Measurements from ENCODE around the gene CD34. TPM values are rescaled to one million over a fixed set of nuclear protein-coding genes. Genes with fewer than 3 reads are reported as not detected.
A peak's percentile ranks its signal among the peaks of the same experiment; 100 is the strongest.

The CD34 gene
- total RNA-seq, 2 experiments from 2014 or later, result not detected

DNA sequence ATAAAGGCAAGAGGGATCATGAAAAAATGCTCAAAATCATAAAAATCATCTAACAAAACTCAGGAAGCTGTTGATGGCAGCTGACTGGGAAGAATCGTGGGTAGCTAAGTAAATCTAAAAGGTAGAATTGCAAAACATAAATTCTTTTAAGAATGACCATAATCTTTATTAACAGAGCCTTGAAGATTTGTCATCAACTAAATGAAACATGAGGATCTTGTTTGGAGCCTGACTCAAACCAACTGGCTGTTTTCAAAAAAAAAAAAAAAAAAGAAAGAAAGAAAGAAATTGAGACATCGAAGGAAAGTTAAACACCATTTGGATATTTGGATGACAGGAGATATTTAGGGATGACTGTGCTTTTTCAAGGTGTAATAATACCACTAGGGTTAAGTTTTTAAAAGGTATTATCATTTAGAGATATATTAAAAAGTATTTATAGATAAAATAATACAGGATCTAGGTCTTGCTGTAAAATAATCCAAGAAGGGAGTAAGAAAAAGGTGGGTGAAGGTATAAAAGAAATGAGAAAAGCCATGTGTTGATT, 48.6 kb downstream of the CD34 start:
- POLR2A ChIA-PET, result interaction anchor here (0.7 to 9.1 kb wide), 5 partner anchors 10 to 65 kb away, joined by 3 to 153 read pairs (median 5); no protein-coding TSS in a partner anchor
- peaks cover 32% of the 10 kb centered on the region for H3K36me3 Mint-ChIP-seq
- no peaks in the 10 kb centered on the region for H3K27me3 Mint-ChIP-seq
- ATAC-seq (ENCODE audit: low read depth) (no peak), DNase-seq (no peak)
- no peaks in the 10 kb centered on the region for H3K9me3 Mint-ChIP-seq
- H3K27ac Mint-ChIP-seq, result peak overlapping the region; percentile 90
- H3K4me3 Mint-ChIP-seq, result peak overlapping the region; percentile 61
- peaks cover 58% of the 10 kb centered on the region for H3K4me1 Mint-ChIP-seq

DNA sequence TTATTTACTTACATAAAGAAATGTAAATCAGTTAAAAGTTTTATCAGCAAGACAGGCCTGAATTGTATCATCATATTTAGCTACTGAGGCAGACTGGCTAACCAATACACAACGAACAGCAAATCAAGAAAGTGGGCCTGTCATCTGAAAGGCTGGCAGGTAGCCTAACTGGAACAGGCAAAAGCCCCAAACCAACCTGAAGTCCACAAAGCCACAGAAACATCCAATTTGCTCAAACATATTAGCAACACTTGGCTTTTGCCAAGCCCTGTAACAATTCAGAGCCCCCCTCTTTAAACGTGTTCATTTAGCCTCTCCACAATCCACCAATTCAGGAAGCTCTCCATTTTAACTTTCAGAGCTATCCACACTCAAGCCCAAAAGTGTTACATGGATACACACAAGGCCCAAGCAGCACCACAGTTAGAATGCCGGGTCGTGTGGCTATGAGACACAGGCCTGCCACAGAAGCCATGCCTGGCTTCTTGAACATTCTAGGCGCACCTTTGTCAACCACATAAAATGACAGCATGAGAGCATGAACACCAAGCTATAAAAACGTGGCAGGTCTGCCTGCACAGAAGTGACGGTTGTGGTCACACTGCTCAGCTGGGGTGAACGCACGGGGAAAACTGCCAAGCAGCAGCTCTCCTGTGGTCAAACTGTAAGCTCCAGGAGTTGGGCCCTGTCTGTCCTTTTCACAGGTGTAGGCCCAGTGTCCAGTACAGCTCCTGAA, 49.3 kb downstream of the CD34 start:
- DNase-seq, result peak; percentile 56
- no peaks in the 10 kb centered on the region for H3K27me3 Mint-ChIP-seq
- peak; percentile 76 for ATAC-seq (ENCODE audit: low read depth)
- H3K36me3 Mint-ChIP-seq, result peaks cover 33% of the 10 kb centered on the region
- H3K4me1 Mint-ChIP-seq, result peaks cover 56% of the 10 kb centered on the region
- peak overlapping the region; percentile 61 for H3K4me3 Mint-ChIP-seq
- POLR2A ChIA-PET, result interaction anchor here (0.7 to 9.1 kb wide), 6 partner anchors 9 to 64 kb away, joined by 3 to 153 read pairs (median 4); no protein-coding TSS in a partner anchor
- peak overlapping the region; percentile 90 for H3K27ac Mint-ChIP-seq
- H3K9me3 Mint-ChIP-seq, result no peaks in the 10 kb centered on the region

DNA sequence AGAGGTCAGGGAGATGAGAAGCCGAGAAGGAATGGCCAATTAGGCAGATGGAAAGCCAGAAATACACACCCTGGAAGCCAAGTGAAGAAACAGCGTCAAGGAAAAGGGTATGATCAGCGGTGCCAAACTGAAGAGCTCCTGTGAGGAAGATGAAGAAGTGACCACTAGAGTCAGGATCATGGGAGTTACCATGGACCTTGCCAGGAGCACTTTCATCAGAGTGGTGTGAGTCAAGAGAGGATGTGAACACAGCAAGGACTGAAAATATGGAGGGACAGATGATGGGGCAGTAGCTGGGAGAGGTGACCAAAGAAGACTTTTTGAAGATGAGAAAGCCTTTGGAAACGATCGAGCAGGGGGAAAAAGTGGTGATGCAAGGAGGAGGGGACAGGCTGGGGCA, 50.4 kb downstream of the CD34 start:
- DNase-seq (no peak), ATAC-seq (ENCODE audit: low read depth) (no peak)
- Mint-ChIP-seq H3K9me3 (no peaks in the 10 kb centered on the region), H3K36me3 (peaks cover 35% of the 10 kb centered on the region), H3K27me3 (no peaks in the 10 kb centered on the region), H3K4me1 (peaks cover 55% of the 10 kb centered on the region), H3K4me3 (no peak overlapping the region), H3K27ac (no peak overlapping the region)
- POLR2A ChIA-PET, result interaction anchor here (1.1 kb wide), 1 partner anchor 22 kb away, joined by 3 read pairs; no protein-coding TSS in a partner anchor

DNA sequence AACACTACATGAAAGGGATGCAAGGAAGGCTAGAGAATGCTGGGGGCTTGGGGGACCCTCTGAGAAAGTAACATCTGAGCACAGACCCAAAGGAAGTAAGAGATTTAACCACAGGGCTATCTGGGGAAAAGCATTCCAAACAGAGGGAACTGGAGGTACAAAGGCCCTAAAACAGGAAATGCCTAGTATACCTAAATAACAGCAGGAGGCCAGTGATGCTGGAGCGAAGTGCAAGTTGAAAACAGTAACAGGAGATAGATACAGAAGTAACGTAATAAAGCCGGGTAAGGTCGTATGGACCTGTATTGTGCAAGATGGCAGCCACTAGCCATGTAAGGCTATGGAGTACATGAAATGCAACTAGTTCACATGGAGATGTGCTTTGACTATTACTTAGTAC, 52.1 kb downstream of the CD34 start:
- no peak for ATAC-seq (ENCODE audit: low read depth)
- POLR2A ChIA-PET, result no interaction called here
- Mint-ChIP-seq H3K27me3 (no peaks in the 10 kb centered on the region), H3K4me3 (no peak overlapping the region), H3K9me3 (no peaks in the 10 kb centered on the region), H3K27ac (no peak overlapping the region), H3K4me1 (peaks cover 49% of the 10 kb centered on the region), H3K36me3 (peaks cover 35% of the 10 kb centered on the region)
- no peak for DNase-seq

DNA sequence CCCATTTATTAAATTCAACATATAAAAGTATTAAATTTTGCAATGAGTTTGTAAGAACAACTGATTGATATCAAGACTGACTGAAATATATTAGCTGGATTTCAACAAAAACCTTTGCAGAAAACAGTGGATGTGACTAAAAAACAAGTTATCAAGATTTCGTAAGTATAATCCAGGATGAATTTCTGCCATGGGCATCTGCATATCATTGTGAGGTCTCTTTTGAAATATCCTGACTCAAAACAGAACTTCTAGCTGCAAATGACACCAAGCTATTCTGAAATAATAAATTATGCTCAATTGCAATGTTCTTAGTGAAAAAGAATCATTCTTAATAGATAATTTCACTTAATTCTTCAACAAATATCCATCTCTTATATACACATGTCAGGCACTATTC, 52.6 kb downstream of the CD34 start:
- POLR2A ChIA-PET, result no interaction called here
- ATAC-seq (ENCODE audit: low read depth) (no peak), DNase-seq (no peak)
- no peaks in the 10 kb centered on the region for H3K9me3 Mint-ChIP-seq
- peaks cover 50% of the 10 kb centered on the region for H3K4me1 Mint-ChIP-seq
- no peak overlapping the region for H3K4me3 Mint-ChIP-seq
- no peak overlapping the region for H3K27ac Mint-ChIP-seq
- no peaks in the 10 kb centered on the region for H3K27me3 Mint-ChIP-seq
- H3K36me3 Mint-ChIP-seq, result peaks cover 33% of the 10 kb centered on the region

DNA sequence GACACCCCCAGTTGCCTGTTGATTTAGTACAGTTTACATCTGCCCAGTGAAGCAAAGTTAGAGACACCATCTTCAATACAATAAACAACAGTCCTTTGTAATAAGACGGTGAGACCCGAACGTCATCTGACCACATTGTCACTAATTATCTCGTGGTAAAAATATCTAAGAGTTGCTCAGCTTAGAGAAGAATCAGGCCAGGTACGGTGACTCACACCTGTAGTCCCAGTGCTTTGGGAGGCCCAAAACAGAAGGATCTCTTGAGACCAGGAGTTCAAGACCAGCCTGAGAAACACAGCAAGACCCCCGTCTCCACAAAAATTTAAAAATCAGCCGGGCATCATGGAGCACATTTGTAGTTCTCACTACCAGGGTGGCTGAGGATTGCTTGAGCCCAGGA, 53.5 kb downstream of the CD34 start:
- POLR2A ChIA-PET, result no interaction called here
- ATAC-seq (ENCODE audit: low read depth) (no peak), DNase-seq (no peak)
- no peaks in the 10 kb centered on the region for H3K9me3 Mint-ChIP-seq
- H3K4me3 Mint-ChIP-seq, result no peak overlapping the region
- no peak overlapping the region for H3K27ac Mint-ChIP-seq
- H3K36me3 Mint-ChIP-seq, result peaks cover 32% of the 10 kb centered on the region
- peaks cover 51% of the 10 kb centered on the region for H3K4me1 Mint-ChIP-seq
- H3K27me3 Mint-ChIP-seq, result no peaks in the 10 kb centered on the region

DNA sequence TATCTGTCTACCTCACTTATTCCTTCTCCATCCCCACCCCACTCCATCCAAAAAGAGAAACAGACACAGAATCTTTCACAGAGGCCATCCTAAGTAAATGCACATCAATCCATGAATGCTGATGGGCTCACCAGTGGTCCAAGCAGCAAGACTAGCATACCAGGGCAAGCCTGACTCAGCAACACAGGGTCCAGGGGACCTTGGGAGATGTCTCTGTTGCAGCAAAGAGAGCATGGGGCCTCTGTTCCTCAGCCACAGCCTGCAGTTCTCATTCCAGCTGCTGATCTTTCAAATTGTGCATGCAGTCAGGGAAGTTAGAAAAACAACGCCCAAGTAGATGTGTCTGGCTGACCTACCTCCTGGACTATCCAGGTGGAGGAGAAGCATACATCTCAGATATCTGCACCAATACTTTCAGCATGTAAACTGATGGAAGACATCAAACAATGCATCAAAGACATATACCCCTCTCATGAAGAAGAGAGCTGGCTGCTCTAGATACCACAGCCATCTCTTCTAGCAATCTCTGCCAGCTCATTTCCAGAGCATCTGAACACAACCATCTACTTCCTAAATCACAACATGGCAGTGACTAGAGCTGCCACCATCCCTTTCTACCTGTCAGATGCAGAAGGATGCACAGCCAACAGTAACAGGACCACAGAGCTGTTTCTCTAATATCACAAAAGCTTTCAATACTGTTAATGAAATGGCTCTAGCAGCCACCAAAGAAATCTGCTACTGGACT, 54.5 kb downstream of the CD34 start:
- Mint-ChIP-seq H3K27me3 (no peaks in the 10 kb centered on the region), H3K27ac (peak overlapping the region; percentile 0), H3K9me3 (no peaks in the 10 kb centered on the region), H3K36me3 (peaks cover 32% of the 10 kb centered on the region), H3K4me1 (peaks cover 46% of the 10 kb centered on the region), H3K4me3 (no peak overlapping the region)
- POLR2A ChIA-PET, result interaction anchor here (0.8 to 0.9 kb wide), 2 partner anchors 12 to 32 kb away, joined by 3 read pairs; no protein-coding TSS in a partner anchor
- ATAC-seq (ENCODE audit: low read depth) (no peak), DNase-seq (no peak)

DNA sequence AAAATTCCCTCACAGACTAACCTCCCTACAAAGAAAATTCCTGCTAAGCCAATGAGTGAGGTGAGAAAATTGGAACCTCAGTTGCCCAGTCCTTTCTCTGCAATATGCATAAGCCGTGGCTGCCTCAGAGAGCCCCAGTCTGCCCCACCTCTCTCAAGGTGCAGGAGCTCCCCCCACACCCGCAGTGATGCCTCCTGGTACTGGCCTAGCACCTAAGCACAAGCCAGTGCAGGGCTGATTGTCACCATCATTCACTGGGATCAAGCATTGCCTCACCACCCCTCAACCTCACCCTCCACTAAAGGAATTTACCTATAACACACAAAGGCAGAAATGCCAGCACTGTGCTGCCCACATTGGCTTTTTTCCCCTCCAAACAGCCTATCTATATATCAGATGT, 56.9 kb downstream of the CD34 start:
- Mint-ChIP-seq H3K27me3 (no peaks in the 10 kb centered on the region), H3K4me3 (no peak overlapping the region), H3K36me3 (peaks cover 37% of the 10 kb centered on the region), H3K27ac (no peak overlapping the region), H3K9me3 (no peaks in the 10 kb centered on the region), H3K4me1 (peaks cover 51% of the 10 kb centered on the region)
- POLR2A ChIA-PET, result no interaction called here
- DNase-seq (no peak), ATAC-seq (ENCODE audit: low read depth) (no peak)

DNA sequence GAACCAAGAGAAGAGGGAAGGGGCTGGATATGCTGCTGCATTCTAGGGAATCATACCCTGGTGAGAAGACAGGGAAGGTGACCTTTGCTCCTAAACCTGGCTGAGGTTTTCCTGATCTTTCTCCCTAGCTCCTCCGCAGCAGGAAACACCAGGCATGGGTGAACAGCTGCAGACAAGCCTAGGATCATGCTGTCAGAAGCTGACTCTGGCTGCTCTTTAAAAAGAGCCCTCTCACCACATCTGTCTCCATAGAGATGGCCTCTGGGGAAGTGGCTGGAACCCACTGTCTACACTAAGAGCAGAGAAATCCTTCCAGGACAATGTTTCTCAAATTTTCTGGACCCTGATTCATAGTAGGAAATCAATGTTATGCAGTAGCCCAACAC, 57.6 kb downstream of the CD34 start:
- DNase-seq, result no peak
- H3K36me3 Mint-ChIP-seq, result peaks cover 37% of the 10 kb centered on the region
- ATAC-seq (ENCODE audit: low read depth), result no peak
- H3K4me1 Mint-ChIP-seq, result peaks cover 57% of the 10 kb centered on the region
- peak overlapping the region; percentile 47 for H3K27ac Mint-ChIP-seq
- no peak overlapping the region for H3K4me3 Mint-ChIP-seq
- no peaks in the 10 kb centered on the region for H3K9me3 Mint-ChIP-seq
- POLR2A ChIA-PET, result no interaction called here
- no peaks in the 10 kb centered on the region for H3K27me3 Mint-ChIP-seq

DNA sequence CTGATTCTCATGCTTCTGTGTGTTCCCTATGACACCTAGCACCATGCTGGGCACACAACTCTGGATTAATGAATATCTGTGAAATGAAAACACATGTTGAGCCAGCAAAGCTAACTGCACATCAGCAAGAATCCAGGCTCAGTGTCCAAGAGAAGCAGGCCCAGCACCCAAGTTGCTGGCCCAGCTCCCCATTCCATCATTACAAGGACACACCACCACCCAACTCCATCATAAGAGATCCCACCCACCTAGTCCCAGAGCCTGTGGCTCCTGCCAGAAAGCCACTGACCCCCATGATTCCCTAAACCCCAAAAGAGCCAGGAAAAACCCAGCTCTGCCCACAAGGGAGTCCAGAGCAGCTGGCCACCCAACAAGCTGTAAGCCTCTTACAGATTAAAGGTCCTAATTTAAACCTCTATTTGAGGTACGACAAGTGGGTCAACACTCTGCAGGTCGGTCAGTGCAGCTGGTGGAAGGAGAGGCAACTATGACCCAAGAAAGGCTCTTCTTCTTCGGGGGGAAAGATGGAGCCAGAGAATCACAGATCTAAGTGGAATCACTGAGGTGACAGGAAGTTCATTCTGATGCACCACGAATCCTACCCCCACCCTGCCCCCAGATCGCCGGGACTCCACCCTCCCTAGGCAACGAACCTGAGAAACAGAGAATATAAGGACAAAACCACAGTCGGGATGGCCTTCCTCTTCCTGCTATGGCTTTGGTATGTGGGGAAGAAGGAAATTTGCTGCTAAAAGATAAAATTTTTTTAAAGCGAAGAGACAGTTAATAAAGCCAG, 58.2 kb downstream of the CD34 start:
- H3K9me3 Mint-ChIP-seq, result no peaks in the 10 kb centered on the region
- ATAC-seq (ENCODE audit: low read depth), result no peak
- no peak for DNase-seq
- peaks cover 42% of the 10 kb centered on the region for H3K36me3 Mint-ChIP-seq
- POLR2A ChIA-PET, result interaction anchor here (0.6 kb wide), 1 partner anchor 9 kb away, joined by 3 read pairs; no protein-coding TSS in a partner anchor
- peak overlapping the region; percentile 55 for H3K4me3 Mint-ChIP-seq
- peak overlapping the region; percentile 47 for H3K27ac Mint-ChIP-seq
- H3K4me1 Mint-ChIP-seq, result peaks cover 62% of the 10 kb centered on the region
- H3K27me3 Mint-ChIP-seq, result no peaks in the 10 kb centered on the region

DNA sequence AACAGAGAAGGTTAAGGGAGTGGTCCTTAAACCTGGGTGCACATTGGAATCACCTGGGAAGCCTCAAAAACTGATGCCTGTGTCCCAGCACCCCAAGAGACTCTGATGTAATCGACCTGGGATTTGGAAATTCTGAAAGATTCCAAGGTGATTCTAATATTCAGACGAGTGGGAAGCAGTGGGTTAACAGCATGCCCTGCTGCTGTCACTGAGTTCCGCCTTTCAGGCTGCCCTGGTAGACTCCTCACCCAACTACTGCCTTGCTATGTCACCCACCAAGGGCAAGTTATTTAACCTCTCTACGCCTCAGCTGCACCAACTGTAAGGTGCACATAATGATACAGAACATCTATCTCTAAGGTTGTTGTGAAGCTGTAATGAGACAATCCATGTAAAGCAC, 59.2 kb downstream of the CD34 start:
- POLR2A ChIA-PET, result no interaction called here
- DNase-seq, result no peak
- no peak for ATAC-seq (ENCODE audit: low read depth)
- H3K27ac Mint-ChIP-seq, result no peak overlapping the region
- H3K9me3 Mint-ChIP-seq, result no peaks in the 10 kb centered on the region
- peaks cover 61% of the 10 kb centered on the region for H3K4me1 Mint-ChIP-seq
- no peak overlapping the region for H3K4me3 Mint-ChIP-seq
- H3K27me3 Mint-ChIP-seq, result no peaks in the 10 kb centered on the region
- peaks cover 39% of the 10 kb centered on the region for H3K36me3 Mint-ChIP-seq

DNA sequence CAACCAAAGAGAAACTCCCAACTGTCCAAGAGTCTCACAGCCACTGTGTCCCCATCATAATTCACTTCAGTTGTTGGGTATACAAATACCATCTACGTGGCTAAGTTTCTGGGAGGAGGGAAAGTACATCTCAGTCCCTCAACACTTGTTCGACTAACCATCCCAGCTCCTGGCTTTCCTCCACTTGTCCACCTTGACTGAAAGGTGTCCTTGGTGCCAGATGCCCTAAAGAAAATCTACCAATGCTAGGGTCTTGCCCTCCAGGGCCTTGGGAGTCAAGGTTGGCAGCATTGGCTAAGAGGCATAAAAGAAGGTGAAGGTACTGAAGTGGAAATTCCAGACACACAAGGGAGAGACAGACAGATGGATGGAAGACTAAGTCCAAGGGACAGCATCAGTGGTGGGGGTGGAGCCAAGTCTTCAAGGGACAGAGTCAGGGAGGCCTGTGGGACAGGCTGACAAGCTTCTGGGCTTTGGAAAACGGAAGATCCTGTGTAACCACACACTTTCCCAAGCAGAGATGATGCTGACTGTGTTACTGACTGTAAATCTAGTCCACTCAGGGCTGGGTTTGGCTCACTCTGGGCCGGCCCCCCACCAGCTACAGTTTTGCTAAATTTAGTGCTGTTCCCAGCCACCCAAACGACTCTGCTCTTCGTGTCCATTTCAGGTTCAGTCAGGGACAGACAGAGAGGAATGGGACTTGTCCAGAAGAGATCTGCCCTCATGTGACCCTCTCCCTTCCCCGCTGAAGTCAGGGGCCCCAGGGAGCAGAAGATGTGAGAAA, 60.1 kb downstream of the CD34 start:
- Mint-ChIP-seq H3K27ac (no peak overlapping the region), H3K4me1 (peaks cover 53% of the 10 kb centered on the region), H3K4me3 (no peak overlapping the region), H3K36me3 (peaks cover 35% of the 10 kb centered on the region), H3K27me3 (no peaks in the 10 kb centered on the region), H3K9me3 (no peaks in the 10 kb centered on the region)
- POLR2A ChIA-PET, result no interaction called here
- ATAC-seq (ENCODE audit: low read depth) (no peak), DNase-seq (no peak)
